ENCODE results near the gene PYGB.

DNA sequence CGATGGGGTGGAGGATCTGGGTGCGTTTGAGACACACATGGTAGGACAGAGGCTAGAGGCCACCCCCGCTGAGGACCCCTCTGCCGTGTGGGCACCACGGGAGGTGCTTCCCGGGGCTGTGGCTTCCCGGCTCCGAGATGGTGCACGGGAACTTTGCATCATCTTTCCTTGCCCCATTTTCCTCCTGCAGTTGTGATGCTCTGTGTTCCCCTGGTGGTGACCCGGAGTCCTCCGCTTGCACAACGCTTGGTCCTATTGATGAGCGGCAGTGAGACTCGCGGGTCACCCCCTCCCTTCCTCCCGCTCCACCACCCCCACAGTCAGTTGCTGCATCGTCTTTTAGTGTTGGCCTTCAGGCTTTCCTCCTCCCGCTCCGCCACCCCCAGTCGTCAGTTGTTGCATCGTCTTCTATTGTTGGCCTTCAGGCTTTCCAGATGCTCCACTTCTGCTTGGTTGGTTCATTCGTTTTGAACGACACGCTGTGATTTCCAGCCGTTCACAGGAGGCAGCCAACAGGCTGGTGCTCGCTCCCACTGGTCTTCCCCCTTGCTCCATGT, 37.3 kb downstream of the PYGB start:
- TF ChIP-seq, protein P1, sequence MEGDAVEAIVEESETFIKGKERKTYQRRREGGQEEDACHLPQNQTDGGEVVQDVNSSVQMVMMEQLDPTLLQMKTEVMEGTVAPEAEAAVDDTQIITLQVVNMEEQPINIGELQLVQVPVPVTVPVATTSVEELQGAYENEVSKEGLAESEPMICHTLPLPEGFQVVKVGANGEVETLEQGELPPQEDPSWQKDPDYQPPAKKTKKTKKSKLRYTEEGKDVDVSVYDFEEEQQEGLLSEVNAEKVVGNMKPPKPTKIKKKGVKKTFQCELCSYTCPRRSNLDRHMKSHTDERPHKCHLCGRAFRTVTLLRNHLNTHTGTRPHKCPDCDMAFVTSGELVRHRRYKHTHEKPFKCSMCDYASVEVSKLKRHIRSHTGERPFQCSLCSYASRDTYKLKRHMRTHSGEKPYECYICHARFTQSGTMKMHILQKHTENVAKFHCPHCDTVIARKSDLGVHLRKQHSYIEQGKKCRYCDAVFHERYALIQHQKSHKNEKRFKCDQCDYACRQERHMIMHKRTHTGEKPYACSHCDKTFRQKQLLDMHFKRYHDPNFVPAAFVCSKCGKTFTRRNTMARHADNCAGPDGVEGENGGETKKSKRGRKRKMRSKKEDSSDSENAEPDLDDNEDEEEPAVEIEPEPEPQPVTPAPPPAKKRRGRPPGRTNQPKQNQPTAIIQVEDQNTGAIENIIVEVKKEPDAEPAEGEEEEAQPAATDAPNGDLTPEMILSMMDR (IDR thresholded peaks at IDR 0.05), result no peak
- TF ChIP-seq POLR2AphosphoS5 (IDR thresholded peaks at IDR 0.05), result no peak
- TF ChIP-seq POLR2A (IDR thresholded peaks at IDR 0.05), result no peak

Data from prostate gland (tissue), 2 donors.